GDM1 (cell line): ENCODE measurements around the gene SLC25A13.
A peak's percentile ranks its signal among the peaks of the same experiment; 100 is the strongest.

Source experiments
- DNase-seq: peaks from one replicate; lab custom pipeline; 2025; lab: John Stamatoyannopoulos, UW

The SLC25A13 gene

DNA sequence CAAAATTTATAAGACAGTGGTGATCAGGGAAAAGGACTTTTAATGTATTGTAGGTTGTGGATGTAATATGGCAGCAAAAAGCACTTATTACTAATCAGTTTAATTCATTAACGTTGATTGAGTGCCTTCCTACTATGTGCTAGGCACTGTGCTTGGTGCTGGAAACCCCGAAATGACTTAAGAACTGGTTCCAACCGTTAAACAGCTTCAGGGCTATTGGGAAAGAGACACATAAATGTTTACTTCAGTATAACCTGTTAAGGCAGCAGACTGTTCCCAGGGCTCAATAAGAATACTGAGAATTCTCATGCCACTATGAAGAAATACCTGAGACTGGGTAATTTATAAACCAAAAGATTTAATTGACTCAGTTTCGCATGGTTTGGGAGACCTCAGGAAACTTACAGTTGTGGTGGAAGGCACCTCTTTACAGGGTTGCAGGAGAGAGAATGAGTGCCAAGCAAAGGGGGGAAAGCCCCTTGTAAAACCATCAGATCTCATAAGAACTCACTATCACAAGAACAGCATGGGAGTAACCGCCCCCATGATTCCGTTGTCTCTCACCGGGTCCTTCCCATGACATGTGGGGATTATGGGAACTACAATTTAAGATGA is 1.1 kb upstream of the SLC25A13 start:
- no peak for DNase-seq

DNA sequence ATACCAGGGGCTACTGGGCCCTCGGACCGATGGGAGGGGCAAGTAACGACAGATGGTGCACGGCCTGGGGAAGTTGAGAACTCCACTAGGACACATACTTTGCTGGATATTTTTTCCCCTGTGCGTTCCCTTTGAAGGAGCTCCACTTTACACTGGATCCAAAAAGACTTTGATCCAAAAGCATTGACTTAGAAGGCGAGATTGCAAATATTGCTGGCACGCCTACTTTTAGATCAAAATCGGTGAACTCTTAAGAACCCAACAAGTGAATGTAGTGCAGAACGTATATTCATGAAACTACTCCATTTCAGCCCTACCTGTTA is 436 bp upstream of the SLC25A13 start:
- DNase-seq, result no peak

DNA sequence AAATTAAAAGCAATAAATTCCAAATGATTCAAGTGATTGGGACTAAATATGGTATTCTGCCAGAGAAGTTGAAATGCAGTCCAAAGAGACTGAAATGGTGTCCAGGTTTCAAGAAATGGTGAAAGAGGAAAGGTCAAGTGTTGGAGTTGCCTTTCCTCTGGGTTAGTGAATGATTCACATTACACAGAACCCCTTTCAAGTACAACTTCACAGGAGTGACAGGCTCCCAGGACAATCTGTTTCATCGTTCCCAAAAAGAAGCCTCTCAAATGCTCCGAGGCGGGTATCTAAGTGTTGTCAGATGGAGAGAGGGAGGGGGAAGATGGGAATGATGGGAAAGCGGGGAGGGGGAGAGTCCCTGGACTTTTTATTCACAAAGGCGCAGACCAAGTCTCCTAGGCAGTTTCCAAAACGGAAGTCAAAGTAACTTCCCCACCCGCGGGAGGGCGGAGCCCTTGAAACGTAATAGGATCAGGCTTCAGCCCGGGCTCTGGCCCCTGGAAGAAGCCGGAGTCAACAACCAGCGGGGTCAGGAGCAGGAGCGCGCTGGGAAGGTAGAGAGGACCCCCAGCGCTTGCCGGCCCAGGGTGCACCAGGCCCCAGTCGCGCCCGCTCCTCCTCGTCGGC is 754 bp downstream of the SLC25A13 start:
- DNase-seq, result peak; percentile 69

DNA sequence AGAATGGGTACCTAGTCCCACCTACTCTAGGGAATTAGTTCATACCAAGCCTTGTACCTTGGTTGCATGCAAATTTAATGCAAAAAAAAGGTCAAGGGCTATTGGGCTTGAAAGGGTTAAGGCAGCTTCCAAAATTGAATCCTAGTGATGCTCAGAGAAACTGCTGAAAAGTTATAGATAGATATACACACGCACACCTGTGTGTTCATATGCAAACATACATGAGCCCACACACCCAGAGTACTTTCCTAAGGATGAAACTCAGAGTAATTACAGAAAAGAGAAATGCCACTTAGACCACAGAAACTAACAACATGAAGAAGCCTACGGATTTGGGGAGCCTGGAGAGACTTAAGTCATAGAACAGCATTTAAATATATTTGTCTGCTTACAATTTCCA is 1.5 kb downstream of the SLC25A13 start:
- DNase-seq, result no peak

DNA sequence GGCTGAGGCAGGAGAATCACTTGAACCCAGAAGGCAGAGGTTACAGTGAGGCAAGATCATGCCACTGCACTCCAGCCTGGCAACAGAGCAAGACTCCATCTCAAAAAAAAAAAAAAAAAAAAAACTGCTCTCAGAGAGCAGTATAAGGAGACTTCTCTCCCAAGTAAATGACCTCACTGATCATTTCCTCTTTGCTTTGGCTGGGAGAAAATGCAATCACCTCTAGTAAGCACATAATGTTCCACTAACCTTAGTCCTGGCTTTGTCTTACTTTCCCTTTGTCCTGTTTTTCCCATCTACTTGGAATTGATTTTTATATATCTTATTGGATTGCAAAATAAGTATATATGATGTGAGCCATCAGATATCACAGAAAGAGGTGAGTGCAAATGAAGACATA is 2.5 kb downstream of the SLC25A13 start:
- no peak for DNase-seq

DNA sequence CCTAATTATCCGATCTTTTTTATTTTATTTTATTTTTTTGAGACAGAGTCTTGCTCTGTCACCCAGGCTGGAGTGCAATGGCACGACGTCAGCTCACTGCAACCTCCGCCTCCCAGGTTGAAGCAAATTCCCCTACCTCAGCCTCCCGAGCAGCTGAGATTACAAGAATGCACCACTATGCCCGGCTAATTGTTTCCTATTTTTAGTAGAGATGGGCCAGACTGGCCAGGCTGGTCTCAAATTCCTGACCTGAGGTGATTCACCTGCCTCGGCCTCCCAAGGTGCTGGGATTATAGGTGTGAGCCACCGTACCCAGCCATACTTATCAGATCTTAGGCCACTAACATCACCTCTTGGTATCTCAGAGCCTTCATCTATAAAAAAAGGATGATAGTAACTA is 4.9 kb downstream of the SLC25A13 start:
- no peak for DNase-seq

DNA sequence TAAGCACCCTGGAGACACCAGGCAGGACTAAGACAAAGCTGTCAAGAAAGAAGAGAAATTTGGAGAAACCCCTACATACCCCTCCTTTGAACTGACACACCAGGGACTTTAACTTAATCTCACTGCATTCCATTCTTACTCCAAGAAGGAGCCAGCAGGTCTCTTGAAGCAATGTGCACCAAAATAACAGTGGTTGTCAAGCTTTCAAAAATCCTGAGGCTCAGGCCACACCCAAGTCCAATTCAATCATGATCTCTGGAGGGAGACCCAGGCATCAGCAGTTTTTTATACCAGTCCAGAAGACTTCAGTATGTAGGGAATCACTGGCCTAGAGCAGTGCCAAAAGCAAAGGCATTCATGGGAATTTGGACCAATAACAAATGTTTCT is 6.8 kb downstream of the SLC25A13 start:
- DNase-seq, result no peak

DNA sequence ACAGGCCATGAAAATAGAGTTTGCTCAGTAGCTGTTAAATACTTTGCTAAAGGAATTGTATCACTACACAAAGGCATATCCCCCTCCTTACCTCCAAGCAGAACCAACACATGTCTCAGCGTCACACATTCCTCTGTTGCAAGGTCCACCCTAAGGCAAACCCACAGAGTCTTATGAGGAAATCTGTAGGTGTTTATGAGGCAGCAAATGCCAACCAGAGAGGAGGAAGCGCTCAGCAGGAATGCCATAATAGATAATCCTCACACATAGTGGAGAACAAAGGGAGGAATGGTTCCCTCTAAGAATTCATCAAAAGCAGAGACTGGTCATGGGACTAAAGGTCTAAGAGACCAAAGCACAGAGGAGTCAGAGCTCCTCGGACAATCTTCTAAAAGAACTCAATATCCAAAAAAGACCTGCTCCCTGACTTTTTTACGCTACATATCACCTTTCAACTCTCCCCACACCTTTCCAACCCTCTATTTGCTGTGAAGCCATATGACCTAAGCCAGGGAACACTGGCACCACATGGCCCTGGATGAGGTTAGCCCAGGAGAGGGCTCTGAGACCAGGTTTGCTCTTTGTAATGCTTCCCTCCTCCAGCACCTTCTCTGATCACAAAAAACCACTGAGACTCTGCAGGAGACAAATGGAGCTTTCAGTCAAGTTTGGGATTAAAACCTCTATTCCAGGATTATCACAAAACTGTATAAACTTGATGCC is 7.3 kb downstream of the SLC25A13 start:
- DNase-seq, result no peak

DNA sequence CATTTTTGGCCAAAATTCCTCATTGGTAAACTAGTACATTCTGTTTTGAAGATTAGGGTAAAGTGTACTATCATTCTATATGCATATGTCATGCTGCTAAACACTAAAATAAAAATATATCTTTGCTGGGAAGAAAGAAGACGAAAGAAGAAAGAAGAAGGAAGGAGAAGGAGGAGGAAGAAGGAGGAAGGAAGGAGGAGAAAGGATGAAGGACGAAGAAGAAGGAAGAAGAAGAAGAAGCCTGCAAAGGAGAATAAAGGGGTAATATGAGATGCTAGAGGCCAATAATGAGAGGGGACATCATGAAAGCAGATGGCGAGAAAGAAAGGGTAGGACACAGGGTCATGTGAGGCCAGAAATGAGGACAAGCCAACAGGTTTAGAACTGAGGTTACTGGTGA is 8.0 kb downstream of the SLC25A13 start:
- DNase-seq, result no peak

DNA sequence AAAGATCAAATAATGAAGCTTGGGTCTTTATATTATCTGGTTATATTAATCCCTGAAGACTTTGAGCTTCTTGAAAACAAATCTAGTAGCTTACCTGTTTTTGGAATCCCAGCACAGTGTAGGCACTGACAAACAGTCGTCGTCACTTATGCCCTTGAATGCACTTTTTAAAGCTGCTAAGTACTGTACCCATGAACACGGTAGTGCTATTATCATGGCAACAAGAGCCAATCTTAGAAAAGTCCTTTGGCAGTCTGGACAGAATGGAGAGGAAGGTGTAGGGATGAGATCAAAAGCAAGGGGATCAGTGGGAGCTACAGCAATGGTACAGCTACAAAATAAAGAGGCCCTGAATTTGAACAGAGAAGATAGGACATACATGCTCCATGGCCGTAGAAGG is 9.4 kb downstream of the SLC25A13 start:
- no peak for DNase-seq

DNA sequence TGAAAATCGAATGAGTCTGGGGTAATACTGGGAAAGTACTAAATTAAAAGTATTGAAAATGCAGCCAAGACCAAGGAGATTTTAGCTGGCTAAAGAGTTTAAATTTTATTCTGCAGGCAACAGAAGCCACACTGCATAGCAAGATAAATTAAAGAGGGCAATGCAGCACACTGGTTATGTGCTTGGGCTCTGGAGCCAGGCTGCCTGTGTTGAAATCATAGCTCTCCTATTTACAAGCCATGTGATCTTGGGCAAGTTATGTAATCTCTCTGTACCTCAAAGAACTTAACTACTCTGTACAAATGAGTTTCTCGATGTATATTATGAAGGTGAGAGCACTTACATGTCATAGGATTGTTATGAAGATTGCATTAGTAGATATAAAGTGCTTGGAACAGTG is 9.9 kb downstream of the SLC25A13 start:
- DNase-seq, result no peak

DNA sequence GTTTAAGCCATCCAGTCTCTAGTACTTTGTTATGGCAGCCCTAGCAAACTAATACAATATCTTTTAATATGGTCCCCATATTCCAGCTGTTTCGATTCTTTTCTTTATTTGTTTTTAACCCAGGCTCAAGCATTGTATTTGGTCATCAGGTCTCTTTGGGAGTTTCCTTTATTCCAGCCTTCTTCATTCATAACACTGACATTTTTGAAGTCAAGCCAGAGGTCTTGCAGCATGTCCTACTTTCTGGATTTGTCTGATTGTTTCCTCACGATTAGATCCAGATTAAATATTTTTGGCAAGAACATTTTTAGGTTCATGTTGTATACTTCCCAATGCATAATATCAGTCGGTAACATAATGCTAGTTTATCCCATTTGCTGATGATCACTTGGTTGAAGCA is 11.8 kb downstream of the SLC25A13 start:
- DNase-seq, result no peak

DNA sequence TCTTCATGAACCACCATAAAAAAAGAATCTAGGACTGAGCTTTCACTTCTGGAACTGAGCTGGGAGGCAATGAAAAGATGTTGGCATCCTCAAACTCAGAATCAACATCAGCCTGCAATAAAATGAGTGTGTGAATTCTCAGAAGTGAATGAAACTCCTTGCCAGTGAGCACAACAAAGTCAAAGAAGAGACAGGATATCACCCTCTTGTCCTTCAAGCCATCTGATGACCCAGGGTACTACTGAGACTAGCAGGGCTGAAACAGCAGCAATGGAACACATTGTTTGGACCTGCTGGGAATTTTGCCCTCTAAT is 13.0 kb downstream of the SLC25A13 start:
- DNase-seq, result no peak

DNA sequence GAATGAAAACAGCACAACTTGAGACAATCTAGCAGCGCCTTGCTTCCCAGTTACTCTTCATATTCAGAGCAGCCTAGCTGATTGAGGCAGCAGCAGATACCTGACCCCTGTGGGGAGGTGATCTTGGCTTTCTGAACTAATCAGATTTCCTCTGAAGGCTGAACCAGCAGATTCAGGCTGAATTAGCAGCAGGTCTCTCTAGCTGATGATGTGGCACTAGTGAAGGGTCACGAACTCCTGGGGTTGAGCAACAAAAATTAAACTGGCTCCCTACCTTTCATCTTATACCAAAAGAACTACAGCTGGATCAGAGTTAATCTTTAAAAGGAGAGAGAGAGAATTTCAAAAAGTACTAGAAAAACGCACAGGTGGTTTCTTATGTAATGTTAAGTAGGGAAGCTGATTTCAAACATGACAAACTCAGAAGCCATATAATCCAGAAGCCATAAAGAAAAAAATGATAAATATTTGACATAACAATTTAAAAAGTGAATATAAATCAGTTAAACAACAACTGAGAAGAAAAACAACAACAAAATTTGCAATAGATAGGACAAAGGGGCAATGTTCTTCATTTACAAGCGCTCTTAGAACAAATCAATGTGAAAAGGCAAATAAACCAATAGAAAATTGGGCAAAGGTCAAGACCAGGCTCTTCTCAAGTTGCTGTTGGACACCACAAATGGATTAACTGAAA is 13.5 kb downstream of the SLC25A13 start:
- DNase-seq, result no peak

DNA sequence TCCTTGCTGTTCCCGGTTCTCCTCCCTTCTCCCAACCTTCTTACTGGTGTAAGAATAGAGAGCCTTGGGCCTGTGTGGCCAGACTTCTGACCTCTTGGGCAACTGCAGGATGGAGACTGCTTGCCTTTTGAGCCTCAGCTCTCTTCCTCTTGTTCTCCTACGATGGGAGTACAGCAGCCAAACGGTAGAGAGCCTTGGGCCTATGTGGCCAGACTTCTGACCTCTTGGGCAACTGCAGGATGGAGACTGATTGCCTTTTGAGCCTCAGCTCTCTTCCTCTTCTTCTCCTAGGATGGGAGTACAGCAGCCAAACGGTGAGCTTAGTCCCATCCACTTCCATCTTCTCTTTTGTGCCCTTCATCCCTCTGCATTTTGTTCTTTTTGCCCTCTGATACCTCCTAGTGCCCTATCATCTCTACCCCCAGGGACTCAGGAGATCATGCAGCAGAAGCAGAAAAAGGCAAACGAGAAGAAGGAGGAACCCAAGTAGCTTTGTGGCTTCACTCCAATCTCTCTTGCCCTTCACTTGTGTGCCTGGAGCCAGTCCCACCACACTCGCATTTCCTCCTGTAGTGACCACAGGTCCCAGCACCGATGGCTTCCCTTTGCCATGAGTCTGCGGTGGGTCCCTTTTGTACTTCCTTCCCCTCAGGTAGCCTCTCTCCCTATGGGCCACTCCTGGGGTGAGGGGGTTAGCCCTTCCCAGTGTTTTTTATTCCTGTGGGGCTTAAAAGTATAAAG is 15.3 kb downstream of the SLC25A13 start:
- peak; percentile 57 for DNase-seq

DNA sequence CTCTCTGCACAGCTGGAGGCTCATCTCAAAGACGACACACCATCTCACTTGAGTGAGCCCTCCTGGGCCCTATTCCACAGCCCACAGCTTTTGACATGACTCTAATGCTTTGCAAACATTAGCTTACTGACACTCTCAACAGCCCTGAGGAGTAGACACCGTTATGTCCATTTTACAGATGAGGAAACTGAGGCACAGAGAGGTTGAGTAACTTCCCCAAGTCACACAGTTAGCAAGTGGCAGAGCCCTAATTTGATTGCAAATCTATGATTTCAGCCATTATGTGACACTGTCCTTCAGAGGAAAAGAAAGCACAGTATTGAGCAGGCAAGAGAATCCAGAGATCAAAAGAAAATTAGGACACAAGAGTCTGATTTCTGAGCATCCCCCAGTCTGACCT is 16.0 kb downstream of the SLC25A13 start:
- no peak for DNase-seq

DNA sequence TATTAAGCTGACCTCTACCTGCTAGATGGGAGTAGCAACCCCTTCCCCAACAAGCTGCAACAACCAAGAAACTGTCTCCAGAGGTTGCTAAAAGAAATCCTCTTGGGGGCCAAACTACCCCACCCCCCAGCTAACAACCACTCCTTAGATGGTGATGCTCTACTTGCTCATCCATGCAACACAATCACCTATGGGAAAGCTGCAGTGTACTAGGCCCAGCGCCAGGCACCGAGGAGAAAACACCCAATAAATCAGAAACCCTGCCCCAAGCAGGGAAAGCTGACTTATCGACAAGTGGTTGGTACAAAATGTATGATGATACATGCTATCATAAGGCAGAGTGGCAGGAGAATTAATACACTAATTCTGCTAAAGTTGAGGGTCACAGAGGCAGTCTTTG is 17.3 kb downstream of the SLC25A13 start:
- DNase-seq, result no peak

DNA sequence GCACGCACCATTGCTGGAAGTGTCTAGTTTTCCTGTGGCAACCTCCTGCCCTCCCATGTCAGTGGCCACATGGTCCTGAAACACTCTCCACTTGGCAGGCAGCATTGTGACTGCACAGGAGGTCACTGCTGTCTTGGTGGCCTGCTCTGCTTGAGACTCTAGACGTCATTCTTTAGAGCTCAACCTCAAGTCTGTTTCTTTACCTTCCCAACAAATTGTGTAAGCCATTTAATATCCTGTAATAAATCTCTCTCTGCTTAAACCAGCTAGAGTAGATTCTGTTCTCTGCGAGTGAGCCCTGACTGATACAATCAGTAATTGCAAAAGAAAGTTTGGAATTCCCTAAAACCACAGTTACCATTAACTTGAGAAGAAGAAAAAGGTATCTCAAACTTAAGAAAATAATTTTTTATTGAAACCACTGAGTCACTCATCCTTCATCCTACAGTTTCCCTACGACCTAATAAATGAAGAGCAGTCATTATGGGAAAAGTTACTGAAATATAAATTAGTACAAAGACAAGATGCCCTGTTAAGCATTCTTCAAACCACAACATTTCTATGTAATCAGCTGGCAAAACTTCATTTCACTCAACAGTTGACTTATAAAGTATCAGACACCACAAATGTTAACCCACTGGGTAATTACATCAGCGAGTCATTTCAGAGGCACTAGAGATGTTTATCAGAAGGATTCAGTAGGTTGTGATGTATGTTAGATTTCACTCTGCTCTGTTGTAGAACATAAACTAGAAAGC is 18.0 kb downstream of the SLC25A13 start:
- no peak for DNase-seq

DNA sequence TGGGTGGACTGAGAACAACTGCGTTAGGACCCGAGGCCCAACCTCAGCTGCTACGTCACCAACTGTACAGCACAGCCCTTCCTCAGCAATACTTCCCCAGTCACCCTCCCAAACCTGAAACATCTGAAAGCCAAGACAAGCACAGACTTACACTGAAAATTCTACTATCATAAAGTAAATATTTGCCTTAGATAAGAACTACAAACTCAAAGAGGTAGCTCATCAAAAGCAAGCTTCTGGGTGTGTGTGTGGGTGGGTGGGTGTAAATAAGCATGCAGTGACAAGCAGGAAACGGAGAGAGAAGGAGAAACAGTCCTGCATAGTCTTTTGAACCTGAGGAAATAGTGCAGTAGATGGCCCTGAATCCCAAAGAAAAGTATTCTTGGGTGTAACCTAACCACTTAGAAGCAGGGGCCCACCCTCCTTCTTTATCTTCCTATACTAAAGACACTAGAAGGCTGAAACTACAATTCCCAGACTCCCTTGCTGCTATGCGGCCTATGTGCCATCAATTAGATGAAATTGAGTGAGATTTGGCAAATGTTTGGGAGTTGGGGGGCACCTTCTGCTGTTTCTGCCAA is 18.7 kb downstream of the SLC25A13 start:
- DNase-seq, result no peak

DNA sequence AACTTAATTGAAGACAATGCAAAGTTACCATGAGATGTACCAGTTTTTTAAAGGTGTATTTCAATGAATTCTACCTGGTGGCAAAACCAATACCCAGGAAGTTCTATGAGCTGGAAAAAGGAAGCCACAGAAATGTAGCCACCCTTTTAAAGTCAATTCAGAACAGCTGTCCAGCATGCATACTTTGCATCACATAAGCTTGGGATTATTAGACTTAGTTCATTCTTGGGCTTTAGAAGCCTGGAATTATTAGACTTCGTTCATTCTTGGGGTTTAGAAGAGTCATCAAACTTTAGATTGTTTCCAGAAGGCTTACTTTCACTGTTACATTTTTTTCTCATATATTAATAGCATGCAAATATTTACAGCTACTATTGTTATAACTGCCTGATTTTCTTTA is 20.9 kb downstream of the SLC25A13 start:
- no peak for DNase-seq

DNA sequence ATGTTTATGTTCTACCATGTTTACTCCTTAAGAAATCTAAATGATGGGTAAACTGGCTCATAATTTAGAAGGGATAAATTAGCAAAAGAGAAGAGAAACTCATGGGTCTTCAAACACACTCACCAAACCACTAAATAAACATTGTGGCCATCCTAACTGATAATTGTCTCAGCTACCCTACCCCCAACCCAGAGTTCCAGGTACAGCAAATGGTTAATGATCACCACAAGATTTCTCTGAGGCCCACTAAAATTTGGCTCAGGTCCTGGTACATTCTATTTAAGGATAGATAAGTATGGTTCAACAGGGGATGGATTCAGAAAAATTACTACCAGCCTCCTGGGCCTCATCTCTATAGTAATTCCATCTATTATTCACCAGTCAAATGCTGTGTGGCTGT is 21.4 kb downstream of the SLC25A13 start:
- no peak for DNase-seq

DNA sequence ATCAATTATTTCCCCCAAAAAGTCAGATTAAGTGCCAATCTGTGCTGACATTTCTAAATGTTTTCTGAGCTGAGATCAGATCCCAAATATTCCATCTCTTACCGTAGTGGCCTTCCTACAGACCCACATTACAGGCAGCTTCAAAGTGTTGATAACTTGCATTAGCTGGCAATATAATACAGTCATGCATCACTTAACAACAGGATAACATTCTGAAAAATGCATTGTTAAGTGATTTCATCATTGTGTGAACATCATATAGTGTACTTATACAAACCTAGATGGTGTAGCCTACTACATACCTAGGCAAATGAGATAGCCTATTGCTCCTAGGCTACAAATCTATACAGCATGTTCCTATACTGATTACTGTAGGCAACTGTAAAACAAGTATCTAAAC is 22.4 kb downstream of the SLC25A13 start:
- no peak for DNase-seq
